Measurements from ENCODE around the gene ALDH5A1.

DNA sequence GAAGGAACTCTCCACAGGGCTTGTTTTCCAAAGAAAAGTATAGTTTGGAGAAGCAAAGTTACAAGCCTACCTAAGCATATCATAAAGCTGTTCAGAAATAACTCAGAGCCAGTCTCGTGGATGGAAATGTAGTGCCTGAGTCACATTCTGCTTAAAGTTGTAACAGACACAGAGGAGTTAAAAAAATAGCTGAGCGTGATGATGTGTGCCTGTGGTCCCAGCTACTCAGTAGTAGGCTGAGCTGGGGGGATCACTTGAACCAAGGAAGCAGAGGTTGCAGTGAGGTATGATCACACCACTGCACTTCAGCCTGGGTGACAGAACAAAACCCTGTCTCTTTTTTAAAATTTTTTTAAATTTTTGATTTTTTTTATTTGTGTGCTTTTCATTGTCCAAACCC lies 6.6 kb downstream of the ALDH5A1 start:
- TF ChIP-seq, protein P1, sequence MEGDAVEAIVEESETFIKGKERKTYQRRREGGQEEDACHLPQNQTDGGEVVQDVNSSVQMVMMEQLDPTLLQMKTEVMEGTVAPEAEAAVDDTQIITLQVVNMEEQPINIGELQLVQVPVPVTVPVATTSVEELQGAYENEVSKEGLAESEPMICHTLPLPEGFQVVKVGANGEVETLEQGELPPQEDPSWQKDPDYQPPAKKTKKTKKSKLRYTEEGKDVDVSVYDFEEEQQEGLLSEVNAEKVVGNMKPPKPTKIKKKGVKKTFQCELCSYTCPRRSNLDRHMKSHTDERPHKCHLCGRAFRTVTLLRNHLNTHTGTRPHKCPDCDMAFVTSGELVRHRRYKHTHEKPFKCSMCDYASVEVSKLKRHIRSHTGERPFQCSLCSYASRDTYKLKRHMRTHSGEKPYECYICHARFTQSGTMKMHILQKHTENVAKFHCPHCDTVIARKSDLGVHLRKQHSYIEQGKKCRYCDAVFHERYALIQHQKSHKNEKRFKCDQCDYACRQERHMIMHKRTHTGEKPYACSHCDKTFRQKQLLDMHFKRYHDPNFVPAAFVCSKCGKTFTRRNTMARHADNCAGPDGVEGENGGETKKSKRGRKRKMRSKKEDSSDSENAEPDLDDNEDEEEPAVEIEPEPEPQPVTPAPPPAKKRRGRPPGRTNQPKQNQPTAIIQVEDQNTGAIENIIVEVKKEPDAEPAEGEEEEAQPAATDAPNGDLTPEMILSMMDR (IDR thresholded peaks at IDR 0.05), result no peak
- TF ChIP-seq POLR2AphosphoS5 (IDR thresholded peaks at IDR 0.05; ENCODE audit: insufficient read depth in 1 of 2, low read depth in 1 of 2), result no peak
- no peak for TF ChIP-seq POLR2A (IDR thresholded peaks at IDR 0.05)
